ENCODE data around the gene AGR2.
"Not testable (repeated sequence)": the region's sequence is repeated elsewhere in the genome, so short reads cannot be mapped to it uniquely, and the experiment has no call there.

The AGR2 gene

DNA sequence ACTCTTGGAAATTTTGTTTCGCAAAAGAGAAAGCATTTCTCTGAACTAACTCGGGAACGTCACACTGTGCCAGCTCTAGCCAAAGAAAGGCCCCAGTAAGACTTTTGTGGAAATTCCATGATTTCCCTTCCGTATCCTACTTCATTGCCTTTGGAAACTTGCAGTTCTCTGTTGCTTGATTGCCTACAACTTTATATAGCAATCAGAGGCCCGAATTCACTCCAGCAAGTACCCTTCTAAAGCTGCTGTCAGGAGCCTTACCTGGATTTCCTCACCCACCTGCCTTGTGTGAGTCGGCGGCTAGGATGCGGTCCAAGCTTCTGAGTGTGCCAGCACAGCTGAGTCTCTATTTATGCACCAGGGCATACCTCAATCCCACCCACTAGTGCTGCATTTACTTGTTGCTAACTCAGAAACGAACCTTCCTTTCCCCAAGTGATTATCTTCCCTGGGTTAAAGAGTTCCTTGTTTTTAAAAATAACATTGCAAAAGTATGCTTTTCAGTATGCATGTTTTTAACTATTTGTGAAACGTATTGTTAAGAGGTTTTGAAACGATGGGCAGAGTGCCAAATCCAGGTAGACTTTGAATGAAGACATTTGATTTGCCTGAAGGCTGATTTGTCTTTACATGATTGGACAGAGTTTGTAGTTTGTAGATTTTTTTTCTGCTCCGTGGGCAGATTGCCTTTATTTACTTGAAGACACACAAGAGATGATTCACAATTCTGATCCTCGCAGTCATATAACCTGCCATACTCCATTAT is at the start of gene AGR2:
Gene AGR2 (minus strand): TSS at position 326 of the 766 bp plus-strand sequence. CDS start 3,203 bp downstream, outside the sequence.
- DNase-seq, result no peak

DNA sequence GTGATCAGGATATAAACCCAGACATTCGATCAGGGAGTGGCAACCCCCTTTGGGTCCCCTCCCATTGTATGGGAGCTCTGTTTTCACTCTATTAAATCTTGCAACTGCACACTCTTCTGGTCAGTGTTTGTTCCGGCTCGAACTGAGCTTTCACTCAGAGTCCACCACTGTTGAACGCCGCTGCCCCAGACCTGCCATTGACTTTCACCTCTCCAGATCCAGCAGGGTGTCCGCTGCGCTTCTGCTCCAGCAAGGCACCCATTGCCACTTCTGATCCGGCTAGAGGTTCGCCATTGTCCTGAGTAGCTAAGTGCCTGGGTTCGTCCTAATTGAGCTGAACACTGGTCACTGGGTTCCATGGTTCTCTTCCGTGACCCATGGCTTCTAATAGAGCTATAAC is 48.4 kb upstream of the AGR2 start:
- not testable (repeated sequence) for DNase-seq

DNA sequence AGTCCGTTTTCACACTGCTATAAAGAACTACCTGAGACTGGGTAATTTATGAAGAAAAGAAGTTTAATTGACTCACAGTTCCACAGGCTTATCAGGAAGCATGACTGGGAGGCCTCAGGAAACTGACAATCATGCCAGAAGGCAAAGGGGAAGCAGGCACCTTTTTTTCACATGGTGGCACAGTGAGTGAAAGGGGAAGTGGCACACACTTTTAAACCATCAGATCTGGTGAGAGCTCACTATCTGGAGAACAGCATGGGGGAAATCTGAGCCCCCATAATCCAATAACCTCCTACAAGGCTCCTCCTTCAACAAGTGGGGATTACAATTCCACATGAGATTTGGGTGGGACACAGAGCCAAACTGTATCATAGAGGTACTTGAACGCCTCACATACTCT is 47.0 kb upstream of the AGR2 start:
- no peak for DNase-seq

DNA sequence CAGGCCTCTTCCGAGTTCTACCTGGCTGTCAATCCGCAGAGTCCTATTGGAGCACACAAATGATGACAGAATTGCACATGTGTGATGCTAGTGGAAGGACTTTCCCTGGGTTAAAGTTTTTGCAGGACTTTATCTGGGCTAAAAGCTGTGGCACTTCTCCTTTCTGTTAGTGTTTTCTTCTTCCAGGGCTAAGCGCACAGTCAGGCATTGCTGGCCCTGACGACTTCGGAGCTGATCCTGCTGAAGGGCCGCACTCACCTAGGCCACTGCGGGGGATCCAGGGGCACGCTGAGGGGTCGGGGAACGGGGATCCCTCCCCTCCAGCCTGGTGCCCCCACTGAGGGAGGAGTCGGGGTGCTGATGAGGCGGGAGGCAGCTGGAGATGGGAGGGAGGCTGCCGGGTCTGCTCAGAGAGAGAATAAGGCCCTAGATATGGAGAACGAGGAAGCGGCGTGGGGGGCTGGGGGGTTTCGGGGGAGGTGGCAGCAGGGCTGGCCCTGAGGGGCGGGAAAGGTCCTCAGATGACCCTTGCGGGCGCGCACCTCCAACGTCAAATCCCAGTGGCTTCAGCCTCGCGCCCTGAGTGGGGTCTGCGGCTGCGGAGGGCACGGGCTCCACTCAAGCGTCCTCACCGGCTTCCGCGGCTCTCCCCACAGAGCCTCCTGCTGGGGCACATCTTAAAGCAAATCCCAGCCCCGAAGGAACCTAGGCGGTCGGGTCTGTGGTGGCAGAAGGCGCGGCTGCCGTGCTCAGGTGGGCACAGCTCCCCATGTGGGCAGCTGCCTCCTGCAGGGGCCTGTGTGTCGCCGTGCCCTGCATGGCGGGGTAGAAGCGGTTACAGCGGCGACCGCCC is 46.0 kb upstream of the AGR2 start:
- DNase-seq, result no peak

DNA sequence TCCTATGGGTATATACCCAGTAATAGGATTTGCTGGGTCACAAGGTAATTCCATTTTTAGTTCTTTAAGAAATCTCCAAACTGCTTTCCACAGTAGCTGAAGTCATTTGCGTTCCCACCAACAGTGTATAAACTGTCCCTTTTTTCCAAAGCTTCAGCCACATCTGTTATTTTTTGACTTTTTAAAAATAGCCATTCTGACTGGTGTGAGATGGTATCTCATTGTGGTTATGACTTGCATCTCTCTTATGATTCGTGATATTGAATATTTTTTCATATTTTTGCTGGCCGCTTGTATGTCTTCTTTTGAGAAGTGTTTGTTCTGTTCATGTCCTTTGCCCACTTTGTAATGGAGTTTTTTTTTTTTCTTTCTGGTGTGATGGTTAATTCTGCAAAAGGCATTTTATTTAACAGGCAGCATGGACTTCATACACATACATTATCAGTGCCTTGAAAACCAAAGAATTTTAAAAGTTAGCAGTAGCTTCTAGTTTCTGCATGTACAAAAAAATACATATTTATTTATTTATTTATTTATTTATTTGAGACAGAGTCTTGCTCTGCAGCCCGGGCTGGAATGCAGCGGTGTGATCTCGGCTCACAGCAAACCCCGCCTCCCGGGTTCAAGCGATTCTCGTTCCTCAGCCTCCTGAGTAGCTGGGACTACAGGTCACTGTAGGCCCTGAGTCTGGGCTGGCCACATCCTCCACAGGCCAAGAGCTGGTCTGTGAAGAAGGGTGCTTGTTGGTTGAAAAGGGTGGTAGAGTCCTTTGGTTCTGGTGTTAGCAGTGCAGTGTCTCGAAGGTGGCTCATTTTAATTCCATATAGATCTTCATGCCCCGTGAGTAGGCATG is 44.7 kb upstream of the AGR2 start:
- no peak for DNase-seq

DNA sequence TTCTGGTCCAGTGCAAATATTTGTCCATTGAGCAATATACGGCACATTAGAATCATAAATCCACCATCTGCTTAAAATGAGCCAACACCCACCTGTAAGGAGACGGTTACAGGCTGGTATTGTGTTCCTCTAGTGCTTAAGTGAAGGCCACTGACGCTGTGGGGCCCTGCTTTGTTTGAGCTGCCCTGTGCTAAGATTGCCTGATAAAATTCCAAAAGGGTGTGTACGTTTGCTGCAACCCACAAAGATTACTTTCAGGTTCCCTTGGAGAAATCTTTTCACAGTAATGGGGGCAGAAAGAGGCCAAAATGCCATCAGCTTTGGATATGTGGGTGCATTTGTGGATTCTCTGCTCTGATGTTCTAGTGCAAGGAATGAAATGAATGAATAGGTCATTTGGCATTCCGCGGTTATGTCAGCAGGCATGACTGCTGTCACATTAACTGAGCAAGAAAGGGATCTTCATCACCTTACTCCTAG is 42.6 kb upstream of the AGR2 start:
- no peak for DNase-seq

DNA sequence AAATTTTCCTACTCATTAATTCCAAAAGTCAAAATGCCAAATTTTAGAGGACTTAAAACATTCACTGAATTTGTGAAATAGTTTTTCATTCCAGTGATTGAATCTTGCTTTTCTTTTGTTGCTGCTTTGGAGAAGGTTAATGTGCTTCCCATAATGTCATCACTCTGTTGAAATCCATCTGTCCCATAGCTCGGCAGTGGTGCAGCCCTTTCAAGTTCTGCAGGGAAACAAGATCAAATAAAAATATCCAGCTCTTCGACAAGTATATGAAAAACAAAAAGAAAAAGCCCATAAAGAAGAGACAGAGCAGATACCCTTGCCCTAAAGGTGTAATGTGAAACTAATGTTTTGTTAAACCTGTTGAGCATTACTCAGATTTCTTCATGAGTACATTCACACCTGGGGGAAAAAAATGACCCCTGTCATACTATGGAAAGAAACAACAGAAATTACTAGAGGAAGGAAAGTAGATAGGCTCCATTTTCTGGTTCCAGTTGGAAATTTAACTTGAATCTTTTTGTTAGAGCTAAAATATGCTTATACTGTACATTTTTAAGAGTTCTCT is 41.9 kb upstream of the AGR2 start:
- no peak for DNase-seq

DNA sequence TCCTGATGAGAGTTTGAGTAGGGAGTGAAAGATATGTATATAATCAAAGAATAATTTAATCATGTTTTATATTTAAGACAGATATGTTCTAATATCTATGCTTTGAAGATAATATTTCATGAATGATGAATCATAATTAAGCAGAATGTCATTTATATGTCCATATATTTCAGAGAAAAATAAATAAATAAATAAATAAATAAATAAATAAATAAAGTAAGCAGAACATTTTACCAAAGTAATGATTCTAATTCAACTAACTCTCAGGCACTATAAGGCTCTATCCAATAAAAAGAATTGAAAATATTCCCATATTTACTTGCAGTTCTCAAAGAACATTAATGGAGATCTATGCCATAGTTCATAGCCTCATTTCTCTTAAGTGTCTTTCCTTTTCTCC is 40.9 kb upstream of the AGR2 start:
- DNase-seq, result no peak

DNA sequence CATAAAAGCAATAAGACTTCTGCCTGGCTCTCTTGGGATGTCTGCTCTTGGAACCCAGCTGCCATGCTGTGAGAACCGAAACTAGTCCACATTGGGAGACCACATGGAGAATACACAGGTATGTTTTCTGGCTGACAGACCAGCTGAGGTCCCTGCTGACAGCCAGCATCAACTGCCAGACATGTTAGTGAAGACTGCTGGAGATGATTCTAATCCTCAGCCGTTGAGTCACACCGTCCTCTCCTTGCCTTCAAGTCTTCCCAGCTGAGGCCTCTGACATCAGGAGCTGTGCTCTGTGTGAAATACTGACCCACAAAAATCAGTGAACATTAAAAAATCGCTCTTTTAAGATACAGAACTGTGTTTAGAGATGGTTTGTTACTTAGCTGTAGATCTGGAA is 36.9 kb upstream of the AGR2 start:
- DNase-seq, result no peak

DNA sequence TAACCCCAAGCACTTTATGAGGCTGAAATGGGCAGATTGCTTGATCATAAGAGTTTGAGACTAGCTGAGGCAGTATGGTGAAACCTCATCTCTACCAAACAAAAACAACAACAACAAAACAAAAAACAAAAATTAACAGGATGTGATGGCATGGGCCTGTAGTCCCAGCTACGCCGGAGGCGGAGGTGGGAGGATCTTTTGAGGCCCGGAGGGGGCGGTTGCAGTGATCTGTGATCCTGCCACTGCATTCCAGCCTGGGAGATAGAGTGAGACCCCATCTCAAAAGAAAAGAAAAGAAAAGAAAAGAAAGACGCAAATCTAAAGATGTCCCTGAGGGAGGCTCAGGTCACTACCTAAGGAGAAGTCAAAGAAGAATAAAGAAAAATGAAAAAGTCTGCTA is 35.3 kb upstream of the AGR2 start:
- no peak for DNase-seq

DNA sequence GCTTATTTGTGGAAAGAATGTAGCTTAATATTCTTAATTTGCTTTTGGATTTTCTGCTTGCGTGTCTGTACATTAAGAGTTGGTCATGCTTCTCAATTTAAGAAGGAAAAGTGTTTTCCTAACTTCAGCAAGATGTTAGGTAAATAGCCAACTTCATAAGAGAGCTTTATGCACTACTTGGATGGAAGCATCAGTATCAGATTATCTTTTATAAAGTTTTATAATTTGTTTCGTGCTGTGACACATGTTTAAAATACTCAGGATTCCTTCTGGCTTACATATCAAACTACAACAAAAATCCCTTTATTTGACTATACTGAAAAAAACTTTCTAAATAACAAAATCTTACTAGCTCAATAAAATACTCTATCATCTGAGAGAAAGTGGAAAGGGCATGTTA is 34.8 kb upstream of the AGR2 start:
- DNase-seq, result no peak

DNA sequence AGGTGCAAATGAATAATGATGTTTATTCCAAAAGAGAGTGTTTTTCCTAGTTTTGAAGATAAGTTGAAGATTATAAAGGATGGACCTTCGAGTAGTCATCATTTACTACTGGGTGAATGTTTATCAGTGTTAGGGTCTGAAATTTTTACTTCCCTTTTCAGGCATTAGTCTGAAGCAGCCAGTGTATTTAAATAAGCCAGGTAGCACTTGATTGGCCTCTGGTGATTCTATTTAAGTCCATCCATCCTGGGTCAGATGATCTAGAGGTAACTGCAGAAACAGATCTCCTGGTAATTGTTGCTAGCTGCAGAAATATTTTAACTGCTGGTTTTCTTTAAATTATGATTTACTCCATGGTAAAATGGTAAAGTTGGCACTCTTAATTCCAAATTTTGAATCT is 34.1 kb upstream of the AGR2 start:
- no peak for DNase-seq

DNA sequence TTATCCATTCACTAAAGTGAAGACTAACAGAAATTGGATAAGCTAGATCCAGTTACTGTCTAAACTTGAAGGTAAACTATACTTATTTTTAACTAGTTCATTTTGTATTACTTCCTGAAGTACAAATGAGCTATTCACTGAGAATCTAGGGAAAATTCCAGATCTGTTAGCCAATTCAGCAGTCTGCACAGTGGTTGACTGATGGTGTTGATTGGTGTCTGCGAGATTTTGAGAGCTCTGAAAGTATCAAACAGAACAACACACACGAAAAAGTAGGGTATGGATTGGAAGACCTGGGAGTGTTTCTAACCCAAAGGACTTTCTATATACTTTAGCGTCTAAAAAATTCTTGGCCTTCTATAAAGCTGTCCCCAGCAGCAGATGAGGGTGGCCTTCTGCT is 33.6 kb upstream of the AGR2 start:
- DNase-seq, result no peak

DNA sequence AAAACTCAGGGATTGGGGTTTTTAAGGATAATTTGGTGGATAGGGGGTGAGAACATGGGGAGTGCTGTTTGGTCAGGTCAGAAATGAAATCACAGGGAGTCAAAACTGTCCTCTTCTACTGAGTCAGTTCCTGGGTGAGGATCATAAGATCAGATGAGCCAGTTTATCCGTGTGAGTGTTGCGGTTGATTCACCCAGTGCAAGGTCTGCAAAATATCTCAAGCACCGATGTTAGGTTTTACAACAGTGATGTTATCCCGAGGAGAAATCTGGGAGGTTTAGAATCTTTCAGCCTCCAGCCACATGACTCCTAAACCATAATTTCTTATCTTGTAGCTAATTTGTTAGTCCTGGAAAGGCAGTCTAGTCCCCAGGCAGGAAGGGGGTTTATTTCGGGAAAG is 31.7 kb upstream of the AGR2 start:
- no peak for DNase-seq

DNA sequence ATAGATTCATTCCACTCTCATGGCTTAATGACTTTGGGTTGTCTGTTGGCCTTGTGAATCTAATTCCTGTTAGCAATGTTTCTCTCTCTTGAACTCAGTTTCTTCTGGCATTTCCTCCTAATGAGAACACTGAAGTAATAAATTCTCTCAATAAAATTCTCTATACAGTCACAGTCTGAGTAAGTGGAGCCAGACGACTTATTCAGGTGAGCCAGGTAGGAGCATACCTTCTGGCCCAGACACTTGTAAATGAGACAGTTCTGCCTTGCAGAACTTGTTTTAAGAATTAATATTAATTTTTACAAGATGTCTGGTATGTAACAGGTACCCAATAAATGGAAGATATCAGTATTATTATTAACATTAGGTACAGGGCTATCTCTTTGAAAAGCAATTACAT is 28.6 kb upstream of the AGR2 start:
- no peak for DNase-seq

DNA sequence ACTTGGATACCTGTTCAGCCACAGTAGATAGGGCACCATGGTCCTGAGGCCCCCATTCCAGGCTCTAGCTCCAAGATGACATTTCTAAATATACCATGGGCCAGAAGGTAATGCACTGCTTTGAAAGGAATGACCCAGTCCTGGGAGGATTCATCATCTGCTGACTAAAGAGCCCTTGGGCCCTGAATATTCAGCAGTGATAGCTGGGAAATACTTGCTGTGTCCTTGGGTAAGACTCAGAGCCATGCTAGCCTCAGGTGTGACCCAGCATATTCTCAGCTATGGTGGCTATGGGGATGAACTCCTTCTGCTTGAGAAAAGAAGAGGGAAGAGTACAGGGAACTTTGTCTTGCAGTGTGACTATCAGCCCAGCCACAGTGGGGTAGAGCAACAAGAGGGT is 21.3 kb upstream of the AGR2 start:
- no peak for DNase-seq

DNA sequence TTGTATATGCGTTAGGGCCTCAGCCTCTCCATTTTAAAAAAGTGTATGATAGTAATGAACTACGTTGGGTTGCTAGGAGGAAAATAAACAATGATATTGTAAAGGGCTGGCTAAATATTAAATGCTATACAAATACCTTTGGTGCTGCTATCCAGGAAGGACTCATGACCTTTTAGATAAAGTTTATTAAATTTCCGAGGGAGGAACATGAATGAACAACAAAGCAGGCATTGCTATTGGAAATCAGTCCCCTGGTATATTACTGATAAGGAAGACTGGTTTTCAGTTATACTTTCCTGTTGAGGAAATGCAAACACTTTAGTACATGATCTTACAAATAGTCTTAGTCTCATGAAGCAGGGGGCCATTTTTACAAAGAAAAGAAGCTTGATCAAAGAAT is 17.2 kb upstream of the AGR2 start:
- no peak for DNase-seq

DNA sequence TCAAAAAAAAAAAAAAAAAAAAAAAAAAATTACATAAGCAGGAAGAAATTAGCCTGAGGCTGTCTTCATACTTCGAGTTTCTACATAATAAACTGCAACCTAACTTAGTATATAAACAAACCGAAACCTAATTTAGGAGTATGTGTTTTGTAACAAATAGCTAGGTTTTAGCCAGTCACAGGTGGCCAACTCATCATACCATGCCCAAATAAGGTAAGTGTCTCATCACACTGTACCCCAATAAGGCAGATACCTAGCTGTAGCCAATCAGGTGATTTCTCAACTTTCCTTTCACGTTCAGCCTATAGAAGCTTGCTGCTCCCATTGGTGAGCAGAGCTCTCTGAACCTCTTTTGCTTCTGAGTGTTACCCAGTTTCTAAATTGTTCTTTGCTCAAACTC is 13.9 kb upstream of the AGR2 start:
- DNase-seq, result no peak

DNA sequence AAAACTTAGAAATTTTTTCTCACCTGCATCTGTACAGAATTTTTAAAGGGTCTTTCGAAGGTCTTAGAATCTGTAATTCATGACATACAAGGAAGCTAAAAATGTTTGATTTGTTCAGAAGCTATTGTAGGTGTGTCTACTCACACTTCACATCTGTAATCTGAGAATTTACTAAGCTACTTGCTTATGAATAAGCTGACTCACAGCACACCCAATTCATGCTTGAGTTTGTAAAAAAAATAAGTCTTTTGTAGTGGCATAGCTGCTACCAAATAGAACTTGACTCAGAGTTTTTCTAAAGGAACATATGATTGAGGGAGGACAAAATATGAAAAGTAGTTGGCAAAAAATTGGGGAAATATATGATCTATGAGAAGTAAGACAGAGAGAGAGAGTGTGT is 12.7 kb upstream of the AGR2 start:
- DNase-seq, result no peak

DNA sequence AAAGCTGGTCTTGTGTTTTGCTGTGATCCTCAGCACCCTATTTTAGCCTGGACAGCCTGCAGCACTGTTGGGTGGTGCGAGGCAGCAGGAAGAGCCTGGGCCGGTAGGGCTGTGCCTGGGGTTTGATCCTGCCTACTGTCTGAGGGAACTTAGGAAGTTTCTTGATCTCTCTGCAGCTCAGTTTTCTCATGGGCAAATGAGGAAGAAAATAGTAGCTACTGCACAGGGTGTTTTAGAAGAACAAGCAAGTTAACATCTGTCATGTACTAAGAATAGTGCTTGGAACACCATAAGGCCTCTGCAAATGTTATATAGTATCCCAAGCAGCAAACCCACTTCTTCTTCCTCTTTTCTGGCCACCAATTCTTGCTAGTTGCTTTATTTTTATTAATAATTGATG is 12.0 kb upstream of the AGR2 start:
- no peak for DNase-seq

DNA sequence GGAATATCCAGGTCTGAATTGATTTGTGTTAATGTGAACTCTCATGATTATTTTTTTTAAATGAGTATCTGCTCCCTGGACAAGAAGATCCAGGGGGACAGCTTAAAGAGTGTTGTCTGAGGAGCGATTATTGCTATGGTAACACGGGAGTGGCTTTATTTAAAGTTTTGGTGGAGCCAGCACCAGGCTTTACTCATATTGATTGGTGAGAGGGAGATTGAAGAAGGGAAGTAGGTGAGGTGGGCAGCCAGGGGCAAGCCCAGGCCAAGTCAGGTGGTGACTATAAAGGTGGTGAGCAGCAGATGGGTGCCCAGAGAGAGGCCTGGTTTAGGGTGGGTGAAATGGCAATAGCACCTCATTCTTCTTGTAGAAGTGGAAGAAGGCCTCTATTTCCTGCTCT is 10.2 kb upstream of the AGR2 start:
- no peak for DNase-seq

DNA sequence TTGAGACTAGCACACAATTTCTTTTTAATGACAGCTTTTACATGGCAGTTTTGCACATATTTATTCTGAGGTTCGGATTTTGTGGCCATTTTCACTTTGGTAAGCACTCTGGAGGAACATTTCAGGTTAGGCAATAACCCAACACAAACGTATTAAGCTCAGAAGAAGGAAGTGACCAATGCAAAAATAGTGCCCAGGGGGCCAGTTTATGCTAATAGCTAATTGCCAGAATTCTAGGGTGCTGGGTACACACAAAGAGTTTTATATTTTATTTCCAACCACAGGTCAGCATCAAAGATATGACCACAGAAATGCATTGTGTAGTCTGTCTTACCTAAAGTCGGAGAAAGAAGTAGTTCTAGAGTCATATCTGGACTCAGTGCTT is 8.4 kb upstream of the AGR2 start:
- no peak for DNase-seq
